ENCODE measurements around the gene DMXL1.

- no peak for TF ChIP-seq CTCF (IDR thresholded peaks at IDR 0.05)
- TF ChIP-seq POLR2AphosphoS5 (IDR thresholded peaks at IDR 0.05; ENCODE audit: insufficient read depth in 1 of 2, low read depth in 1 of 2) = no peak
Measured at GRCh38 chr5:119292701-119293515, 222.0 kb downstream of the DMXL1 start.

Data from vagina (tissue), 2 donors.